ENCODE data around the gene CHRNA5.

- TF ChIP-seq CTCF (IDR thresholded peaks at IDR 0.05; ENCODE audit: low read length) (no peak), EZH2phosphoT487 (IDR thresholded peaks at IDR 0.05; ENCODE audit: low read length) (no peak), EZH2 (optimal IDR thresholded peaks at IDR 0.05; ENCODE audit: low read depth, low read length) (no peak)
Observed at GRCh38 chr15:78570710-78571109, 5.4 kb downstream of the CHRNA5 start.

All from MM.1S (cell line).